GM18909 (cell line): ENCODE data around the gene BICC1.

Source experiments
- ATAC-seq: cut with Tn5 transposase; IDR thresholded peaks from one replicate; pipeline ENCODE4 v1.9.1; 2021; ENCODE audit warnings: mild to moderate bottlenecking; ENCODE audit not compliant: unreplicated experiment, poor library complexity

BICC1 gene

DNA sequence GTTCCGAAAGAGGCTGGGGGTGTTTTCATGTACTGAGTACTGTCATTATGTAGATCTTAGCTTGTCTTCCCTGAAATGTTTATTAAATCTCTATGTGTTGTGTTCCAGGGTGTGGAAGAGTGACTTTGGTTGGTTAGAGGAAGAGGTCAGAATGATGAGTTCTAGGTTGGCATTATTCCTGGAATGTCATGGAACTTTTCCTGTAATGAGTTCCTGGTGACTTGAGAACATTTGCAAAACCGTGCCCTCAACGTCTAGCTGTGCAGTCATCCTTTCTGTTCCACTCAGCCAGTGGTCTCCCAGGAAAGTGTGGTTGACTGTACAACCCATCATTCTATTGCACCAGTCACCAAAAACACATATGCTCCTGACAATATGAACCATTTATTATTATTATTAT lies 129.6 kb downstream of the BICC1 start:
- ATAC-seq: no peak

- ATAC-seq: no peak
These were observed 130.3 kb downstream of the BICC1 start for GRCh38 chr10:58642916-58643428.

GRCh38 chr10:58644311-58644710 lies 131.6 kb downstream of the BICC1 start:
- ATAC-seq: no peak

GRCh38 chr10:58645416-58646146 lies 132.9 kb downstream of the BICC1 start:
- no peak for ATAC-seq

DNA sequence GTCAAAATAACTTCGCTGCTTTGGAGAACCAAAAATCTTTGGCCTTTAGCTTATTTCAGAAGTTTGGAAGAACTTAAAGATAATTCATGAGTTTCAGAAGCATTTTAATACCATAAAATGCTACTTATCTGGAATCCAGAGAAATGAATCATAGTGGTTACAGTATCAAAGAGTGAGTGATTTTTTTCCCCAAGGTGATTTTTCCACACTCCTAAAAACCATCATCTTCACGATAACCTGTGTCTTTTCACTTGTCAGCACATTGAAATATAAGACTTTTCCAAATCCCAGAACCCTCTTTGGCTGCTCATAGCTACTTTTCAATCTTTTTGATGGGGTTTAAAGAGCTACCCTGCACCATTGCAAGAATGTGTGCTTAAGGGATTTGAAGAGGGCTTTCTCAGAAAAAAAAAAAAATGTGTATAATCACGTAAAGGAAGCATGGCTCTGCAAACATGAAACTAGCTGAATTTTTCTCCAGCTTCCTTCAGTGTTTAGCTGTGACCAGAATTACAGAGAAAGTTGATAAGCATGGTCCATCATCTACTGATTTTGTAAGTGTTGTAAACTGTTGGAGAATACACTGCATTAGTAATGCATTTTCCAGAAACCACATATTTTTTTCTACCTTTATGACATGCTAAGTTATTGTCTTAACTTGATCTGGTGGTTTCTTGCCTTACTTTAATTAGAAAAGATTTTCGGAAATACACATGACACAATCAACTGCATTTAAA lies 134.9 kb downstream of the BICC1 start:
- ATAC-seq: no peak

- ATAC-seq: no peak
These were observed 135.5 kb downstream of the BICC1 start for GRCh38 chr10:58648131-58648530.

GRCh38 chr10:58651040-58651439 lies 138.4 kb downstream of the BICC1 start:
- ATAC-seq: no peak

- no peak for ATAC-seq
These were observed 139.1 kb downstream of the BICC1 start for GRCh38 chr10:58651742-58652141.

- no peak for ATAC-seq
These were observed 140.5 kb downstream of the BICC1 start for GRCh38 chr10:58653139-58653538.

DNA sequence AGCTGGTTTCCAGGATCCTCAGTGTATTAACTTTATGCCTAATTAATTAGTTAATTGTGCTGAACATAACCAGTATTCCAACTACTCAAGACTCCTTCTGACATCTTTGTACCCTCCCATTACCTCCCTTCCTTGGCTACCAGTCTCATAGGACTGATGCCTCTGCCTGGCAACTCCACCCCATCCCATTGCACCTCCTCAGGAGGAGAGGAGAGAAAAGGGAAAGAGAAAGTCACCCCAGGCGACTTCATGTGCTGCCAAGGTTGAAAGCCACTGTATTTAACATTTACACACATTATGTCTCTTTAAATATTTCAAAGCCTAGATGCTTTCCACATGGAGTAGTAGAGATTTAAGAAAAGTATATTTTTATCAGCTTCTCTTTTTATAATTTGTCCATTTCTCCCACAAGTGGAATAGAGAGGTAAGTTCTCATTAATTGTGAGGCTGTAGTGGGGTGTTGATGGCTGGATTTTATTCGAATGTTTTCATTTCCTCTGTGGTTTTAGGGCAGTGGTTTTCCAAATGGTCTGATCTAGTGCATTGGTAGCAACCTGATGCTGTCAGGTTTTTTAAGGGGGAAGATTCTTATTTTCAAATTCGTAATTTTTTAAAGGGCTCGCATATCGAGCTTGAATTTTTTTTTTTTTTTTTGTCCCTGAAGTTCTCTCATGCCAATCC lies 148.0 kb downstream of the BICC1 start:
- no peak for ATAC-seq

DNA sequence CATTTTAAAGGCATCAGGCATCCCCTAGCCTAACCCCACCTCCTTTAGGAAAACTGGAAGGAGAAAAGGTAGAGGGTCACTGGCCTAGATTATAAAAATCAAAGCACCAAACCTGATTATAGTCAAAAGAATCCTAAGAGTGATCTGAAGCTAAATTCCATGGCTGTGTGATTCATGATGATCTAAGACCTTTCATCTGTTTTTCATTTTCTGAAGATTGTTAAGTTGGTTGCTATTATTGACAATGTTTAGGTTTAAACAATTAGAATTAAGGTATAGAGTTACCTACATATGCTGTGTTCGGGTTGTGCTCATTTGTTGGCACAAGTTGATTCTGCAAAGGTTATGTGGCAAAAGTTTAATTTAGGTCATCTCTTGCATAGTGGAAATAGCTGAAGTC lies 148.7 kb downstream of the BICC1 start:
- no peak for ATAC-seq

- no peak for ATAC-seq
These were observed 149.2 kb downstream of the BICC1 start for GRCh38 chr10:58661902-58662301.

DNA sequence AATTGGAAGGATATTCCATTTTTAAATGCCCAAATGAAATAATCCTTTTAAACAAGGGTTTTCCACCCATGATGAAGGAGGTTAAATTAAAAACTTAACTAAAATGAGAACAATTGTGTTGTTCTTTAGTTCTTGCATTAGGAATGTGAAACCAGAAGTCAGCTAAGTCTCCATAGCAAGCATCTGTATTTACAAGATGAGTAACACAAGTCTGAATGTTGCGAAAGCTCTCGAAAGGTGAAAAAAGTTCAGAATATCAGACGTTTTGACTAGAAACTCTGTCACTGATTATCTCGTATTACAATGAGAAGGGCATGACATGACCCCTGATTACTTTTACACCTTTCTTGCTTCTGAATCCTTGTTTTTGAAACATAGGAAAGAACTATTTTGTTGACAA lies 149.6 kb downstream of the BICC1 start:
- ATAC-seq: no peak

DNA sequence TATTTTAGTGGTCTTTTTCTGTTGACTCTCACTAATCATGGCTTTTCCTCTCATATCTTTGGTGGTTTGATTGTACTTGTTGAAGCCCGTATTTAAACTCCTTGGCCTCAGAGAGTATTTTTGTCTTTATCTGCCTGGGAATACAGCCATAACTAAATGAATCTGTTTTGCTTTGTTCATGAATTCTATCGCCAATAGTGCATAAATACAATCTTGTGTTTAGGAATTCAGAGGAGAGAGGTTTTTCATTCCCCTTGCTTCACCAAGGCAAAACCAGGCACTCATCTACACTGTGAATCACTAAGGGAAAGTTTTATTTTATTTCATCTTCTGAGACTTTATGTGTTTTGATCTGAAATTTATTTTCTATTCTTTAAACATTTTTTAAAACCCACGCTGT lies 152.7 kb downstream of the BICC1 start:
- ATAC-seq: no peak

DNA sequence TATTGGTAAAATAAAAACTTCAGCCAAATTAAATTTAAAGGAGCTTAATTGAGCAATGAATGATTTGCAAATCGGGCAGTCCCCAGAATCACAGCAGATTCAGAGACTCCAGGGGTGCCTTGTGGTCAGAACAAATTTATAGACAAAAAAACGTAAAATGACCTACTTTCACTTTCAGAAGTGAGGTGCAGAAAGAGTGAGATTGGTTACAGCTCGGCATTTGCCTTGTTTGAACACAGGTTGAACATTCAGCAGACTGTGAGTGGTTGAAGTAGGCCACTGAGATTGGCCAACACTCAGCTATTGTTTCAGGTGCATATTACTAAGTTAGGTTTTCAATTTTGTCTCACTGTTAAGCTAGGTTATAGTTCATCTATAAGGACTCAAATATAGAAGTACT lies 153.4 kb downstream of the BICC1 start:
- ATAC-seq: no peak

GRCh38 chr10:58667658-58668310 lies 155.1 kb downstream of the BICC1 start:
- ATAC-seq: no peak

GRCh38 chr10:58672845-58673244 lies 160.2 kb downstream of the BICC1 start:
- ATAC-seq: no peak

GRCh38 chr10:58674251-58674650 lies 161.6 kb downstream of the BICC1 start:
- no peak for ATAC-seq

GRCh38 chr10:58675321-58675720 lies 162.6 kb downstream of the BICC1 start:
- ATAC-seq: no peak

GRCh38 chr10:58691528-58691927 lies 178.9 kb downstream of the BICC1 start:
- ATAC-seq: no peak

GRCh38 chr10:58693919-58694318 lies 181.2 kb downstream of the BICC1 start:
- no peak for ATAC-seq
